ENCODE measurements around the gene SLC29A3.

- TF ChIP-seq POLR2A (IDR thresholded peaks at IDR 0.05) (no peak), CTCF (IDR thresholded peaks at IDR 0.05) (no peak)
Measured at GRCh38 chr10:71366690-71367089, 47.6 kb downstream of the SLC29A3 start.
